Hepatocyte (in vitro differentiated cells): ENCODE measurements around the gene AKR1B1. TPM values are rescaled to one million over a fixed set of nuclear protein-coding genes. Genes with fewer than 3 reads are reported as not detected.
A peak's percentile ranks its signal among the peaks of the same experiment; 100 is the strongest.

Experiments
- DNase-seq: peaks from one replicate; pipeline ENCODE4 v3.0.0-alpha.2; 2016; ENCODE audit warnings: low spot score
- H2AFZ ChIP-seq: fragments of 200-600 bp; sonication (generic); 2 replicates; pipeline ENCODE4 v1.6.0; 2016; ENCODE audit warnings: antibody characterized with exemption, mild to moderate bottlenecking
- H3K27ac ChIP-seq: fragments of 200-600 bp; sonication (generic); 2 replicates; pipeline ENCODE4 v1.5.1; 2016; ENCODE audit warnings: mild to moderate bottlenecking
- H3K27me3 ChIP-seq: fragments of 200-600 bp; sonication (generic); 2 replicates; pipeline ENCODE4 v1.6.1; 2016
- H3K36me3 ChIP-seq: fragments of 200-600 bp; sonication (generic); replicated peaks from 2 replicates; pipeline ENCODE4 v1.5.1; 2016; ENCODE audit warnings: low read depth; ENCODE audit not compliant: insufficient read depth
- H3K4me1 ChIP-seq: fragments of 200-600 bp; sonication (generic); 2 replicates; pipeline ENCODE4 v1.5.1; 2016; ENCODE audit warnings: mild to moderate bottlenecking, moderate library complexity; ENCODE audit not compliant: insufficient read depth
- H3K4me2 ChIP-seq: fragments of 200-600 bp; sonication (generic); 2 replicates; pipeline ENCODE4 v1.6.0; 2016
- H3K4me3 ChIP-seq: fragments of 200-600 bp; sonication (generic); 2 replicates; pipeline ENCODE4 v1.5.1; 2016; ENCODE audit warnings: mild to moderate bottlenecking
- H3K79me2 ChIP-seq: fragments of 200-600 bp; sonication (generic); 2 replicates; pipeline ENCODE4 v1.6.0; 2017; ENCODE audit warnings: mild to moderate bottlenecking
- H3K9me2 ChIP-seq: fragments of 200-600 bp; sonication (generic); replicated peaks from 2 replicates; pipeline ENCODE4 v1.6.0; 2017; ENCODE audit warnings: mild to moderate bottlenecking; ENCODE audit not compliant: insufficient read depth
- H3K9me3 ChIP-seq: fragments of 200-600 bp; sonication (generic); 2 replicates; pipeline ENCODE4 v1.5.1; 2016; ENCODE audit warnings: low read depth, mild to moderate bottlenecking
- H4K20me1 ChIP-seq: fragments of 200-600 bp; sonication (generic); 2 replicates; pipeline ENCODE4 v1.6.0; 2016; ENCODE audit warnings: mild to moderate bottlenecking; ENCODE audit not compliant: insufficient read depth, poor library complexity, severe bottlenecking
- CTCF ChIP-seq: fragments of 200-600 bp; sonication (generic); IDR thresholded peaks from 2 replicates; pipeline ENCODE4 v1.5.1; 2016; ENCODE audit warnings: antibody characterized with exemption, mild to moderate bottlenecking; ENCODE audit not compliant: poor library complexity
- EZH2 ChIP-seq: fragments of 200-600 bp; sonication (generic); IDR thresholded peaks from 2 replicates; pipeline ENCODE4 v1.6.1; 2016; ENCODE audit warnings: antibody characterized with exemption, mild to moderate bottlenecking, borderline replicate concordance
- EZH2phosphoT487 ChIP-seq: fragments of 200-600 bp; sonication (generic); IDR thresholded peaks from one replicate; pipeline ENCODE4 v1.6.1; 2018; ENCODE audit warnings: antibody characterized with exemption, mild to moderate bottlenecking, low read depth, moderate library complexity; ENCODE audit not compliant: unreplicated experiment, severe bottlenecking
- WGBS: methylation state at CpG from one replicate; pipeline ENCODE4 v1.1.6; 2016; ENCODE audit warnings: low lambda C conversion rate; ENCODE audit errors: missing lambda C conversion rate; 5-methylcytosine and 5-hydroxymethylcytosine counted together
- polyA plus RNA-seq: library from polyadenylated mRNA; unstranded; fragments of >200 nt; fragmentation: Nextera tagmentation; extraction: Ambion mirVana; gene quantifications from 2 replicates; pipeline ENCODE4 v1.2.1, GENCODE V29; 2016
- total RNA-seq: library from RNA; depleted of rRNA; stranded (reverse); fragments of >200 nt; gene quantifications from 2 replicates; pipeline ENCODE4 v1.2.3, GENCODE V29; 2014

AKR1B1 gene
- total and polyA plus RNA-seq, 2 experiments from 2014 or later: 129 to 342 TPM

- peak; percentile 74 for DNase-seq
- Histone ChIP-seq H3K9me2 (no peaks in the 10 kb centered on the region), H3K4me1 (peaks cover 7% of the 10 kb centered on the region), H3K79me2 (no peaks in the 10 kb centered on the region), H3K9me3 (no peaks in the 10 kb centered on the region), H2AFZ (no peak overlapping the region), H3K4me3 (no peak overlapping the region), H3K4me2 (no peak overlapping the region), H3K36me3 (no peaks in the 10 kb centered on the region), H3K27me3 (no peaks in the 10 kb centered on the region), H3K27ac (no peak overlapping the region), H4K20me1 (no peaks in the 10 kb centered on the region)
- 48% methylated on average over 8 of the region's 8 CpGs for WGBS
- TF ChIP-seq EZH2: no peak
- TF ChIP-seq CTCF: peak; percentile 92
- TF ChIP-seq EZH2phosphoT487: no peak
These were observed 38.3 kb downstream of the AKR1B1 start for GRCh38 chr7:134420424-134421125.

GRCh38 chr7:134419875-134420274 lies 39.0 kb downstream of the AKR1B1 start:
- TF ChIP-seq EZH2phosphoT487 (no peak), CTCF (no peak), EZH2 (no peak)
- Histone ChIP-seq H3K9me3 (no peaks in the 10 kb centered on the region), H3K36me3 (no peaks in the 10 kb centered on the region), H3K4me1 (peaks cover 7% of the 10 kb centered on the region), H3K27me3 (no peaks in the 10 kb centered on the region), H2AFZ (no peak overlapping the region), H3K9me2 (no peaks in the 10 kb centered on the region), H3K4me2 (no peak overlapping the region), H3K27ac (no peak overlapping the region), H3K79me2 (no peaks in the 10 kb centered on the region), H4K20me1 (no peaks in the 10 kb centered on the region), H3K4me3 (no peak overlapping the region)
- WGBS: 63% methylated on average over 3 of the region's 3 CpGs
- no peak for DNase-seq

- no peaks in the 10 kb centered on the region for H3K27me3 ChIP-seq
- no peak for TF ChIP-seq EZH2phosphoT487
- no peak for TF ChIP-seq EZH2
- TF ChIP-seq CTCF: no peak
- H3K4me3 ChIP-seq: no peak overlapping the region
- H2AFZ ChIP-seq: no peak overlapping the region
- no peak overlapping the region for H3K4me2 ChIP-seq
- no peak overlapping the region for H3K27ac ChIP-seq
- H3K9me2 ChIP-seq: no peaks in the 10 kb centered on the region
- no peaks in the 10 kb centered on the region for H3K36me3 ChIP-seq
- H4K20me1 ChIP-seq: no peaks in the 10 kb centered on the region
- peaks cover 7% of the 10 kb centered on the region for H3K4me1 ChIP-seq
- no peak for DNase-seq
- WGBS: 93% methylated on average over 3 of the region's 3 CpGs
- no peaks in the 10 kb centered on the region for H3K9me3 ChIP-seq
- H3K79me2 ChIP-seq: no peaks in the 10 kb centered on the region
These were observed 39.8 kb downstream of the AKR1B1 start for GRCh38 chr7:134419085-134419484.
